ENCODE measurements around the gene PRKG1.

Gene PRKG1

GRCh38 chr10:51239006-51239405, 164.7 kb downstream of the PRKG1 start:
- Histone ChIP-seq H3K27me3 (ENCODE audit: control insufficient read depth, insufficient read depth, low read length) (no peaks in the 10 kb centered on the region), H3K4me3 (ENCODE audit: low read depth, low read length) (no peak overlapping the region)

GRCh38 chr10:51241461-51241860, 167.2 kb downstream of the PRKG1 start:
- Histone ChIP-seq H3K4me1 (ENCODE audit: control insufficient read depth, insufficient read depth, low read length) (peaks cover 14% of the 10 kb centered on the region), H3K27me3 (ENCODE audit: control insufficient read depth, insufficient read depth, low read length) (no peaks in the 10 kb centered on the region), H3K9ac (ENCODE audit: low read depth, low read length) (no peak overlapping the region), H3K4me3 (ENCODE audit: low read depth, low read length) (no peak overlapping the region), H3K9me3 (ENCODE audit: control insufficient read depth, insufficient read depth, low read length) (no peaks in the 10 kb centered on the region), H3K36me3 (ENCODE audit: control insufficient read depth, insufficient read depth, low read length) (no peaks in the 10 kb centered on the region)

More at GRCh38 chr10:51239006-51239405, 164.7 kb downstream of the PRKG1 start:
- no peaks in the 10 kb centered on the region for H3K9me3 ChIP-seq (ENCODE audit: control insufficient read depth, insufficient read depth, low read length)
- H3K4me1 ChIP-seq (ENCODE audit: control insufficient read depth, insufficient read depth, low read length), result peaks cover under 1% of the 10 kb centered on the region
- H3K36me3 ChIP-seq (ENCODE audit: control insufficient read depth, insufficient read depth, low read length), result no peaks in the 10 kb centered on the region
- H3K9ac ChIP-seq (ENCODE audit: low read depth, low read length), result no peak overlapping the region

DNA sequence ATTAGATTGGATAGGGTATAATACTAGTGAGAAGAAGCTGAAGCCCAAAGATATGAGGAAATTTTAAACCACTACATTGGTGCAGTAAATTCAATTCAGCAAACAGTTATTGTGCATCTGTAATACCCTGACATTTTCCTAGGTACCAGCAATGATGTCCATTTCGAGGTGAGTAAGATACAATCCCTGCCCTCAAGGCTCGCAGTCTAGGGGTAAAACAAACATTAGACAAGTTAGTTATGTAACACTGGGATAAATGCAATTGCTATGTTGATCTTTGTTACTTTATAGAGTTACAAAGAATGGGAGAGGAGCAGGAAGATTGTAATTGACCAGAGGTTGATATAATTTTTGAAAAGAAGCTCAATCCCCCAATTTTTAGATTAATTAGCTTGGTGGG, 168.1 kb downstream of the PRKG1 start:
- H3K36me3 ChIP-seq (ENCODE audit: control insufficient read depth, insufficient read depth, low read length), result no peaks in the 10 kb centered on the region
- peaks cover 14% of the 10 kb centered on the region for H3K4me1 ChIP-seq (ENCODE audit: control insufficient read depth, insufficient read depth, low read length)
- H3K4me3 ChIP-seq (ENCODE audit: low read depth, low read length), result no peak overlapping the region
- no peaks in the 10 kb centered on the region for H3K27me3 ChIP-seq (ENCODE audit: control insufficient read depth, insufficient read depth, low read length)
- no peak overlapping the region for H3K9ac ChIP-seq (ENCODE audit: low read depth, low read length)
- H3K9me3 ChIP-seq (ENCODE audit: control insufficient read depth, insufficient read depth, low read length), result no peaks in the 10 kb centered on the region

- Histone ChIP-seq H3K9ac (ENCODE audit: low read depth, low read length) (no peak overlapping the region), H3K9me3 (ENCODE audit: control insufficient read depth, insufficient read depth, low read length) (no peaks in the 10 kb centered on the region), H3K4me1 (ENCODE audit: control insufficient read depth, insufficient read depth, low read length) (peaks cover 16% of the 10 kb centered on the region), H3K27me3 (ENCODE audit: control insufficient read depth, insufficient read depth, low read length) (no peaks in the 10 kb centered on the region), H3K36me3 (ENCODE audit: control insufficient read depth, insufficient read depth, low read length) (no peaks in the 10 kb centered on the region), H3K4me3 (ENCODE audit: low read depth, low read length) (no peak overlapping the region)
Observed at GRCh38 chr10:51244309-51244708, 170.0 kb downstream of the PRKG1 start.

DNA sequence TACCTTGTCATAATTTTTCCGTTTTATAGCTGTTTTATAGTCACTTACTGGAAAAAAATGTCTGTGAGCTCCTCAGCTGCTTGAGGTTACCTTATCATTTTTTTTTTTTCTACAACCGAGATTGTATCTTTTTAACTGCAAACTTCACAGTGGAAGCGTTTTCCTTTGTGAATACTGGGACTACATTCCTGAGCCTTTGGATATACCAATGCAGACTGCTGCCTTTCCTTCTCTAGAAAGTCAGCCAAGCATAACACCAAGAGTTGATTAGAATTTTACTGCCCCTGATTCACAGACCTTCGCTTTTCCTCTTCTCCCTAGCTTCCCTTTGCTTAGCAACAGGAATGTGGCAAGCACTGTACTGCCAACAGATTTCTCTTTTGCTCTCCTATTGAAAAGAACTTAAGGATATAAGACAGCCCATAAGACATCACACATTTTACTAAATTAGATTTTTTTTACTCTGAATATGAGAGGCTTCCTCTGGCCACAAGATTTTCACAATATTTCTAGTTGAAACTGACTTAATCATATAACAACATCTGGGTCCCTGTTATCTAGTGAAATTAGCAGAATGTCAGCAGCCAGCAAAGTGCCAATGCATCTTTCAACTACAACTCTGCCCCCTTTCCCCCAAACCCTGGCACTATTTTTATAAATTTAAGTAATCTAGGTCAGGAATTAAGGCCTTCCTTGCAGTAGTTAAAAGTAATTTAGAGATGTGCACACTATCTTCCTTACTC, 170.6 kb downstream of the PRKG1 start:
- H3K9me3 ChIP-seq (ENCODE audit: control insufficient read depth, insufficient read depth, low read length), result no peaks in the 10 kb centered on the region
- no peaks in the 10 kb centered on the region for H3K36me3 ChIP-seq (ENCODE audit: control insufficient read depth, insufficient read depth, low read length)
- no peak overlapping the region for H3K4me3 ChIP-seq (ENCODE audit: low read depth, low read length)
- peaks cover 16% of the 10 kb centered on the region for H3K4me1 ChIP-seq (ENCODE audit: control insufficient read depth, insufficient read depth, low read length)
- no peaks in the 10 kb centered on the region for H3K27me3 ChIP-seq (ENCODE audit: control insufficient read depth, insufficient read depth, low read length)
- H3K9ac ChIP-seq (ENCODE audit: low read depth, low read length), result no peak overlapping the region

DNA sequence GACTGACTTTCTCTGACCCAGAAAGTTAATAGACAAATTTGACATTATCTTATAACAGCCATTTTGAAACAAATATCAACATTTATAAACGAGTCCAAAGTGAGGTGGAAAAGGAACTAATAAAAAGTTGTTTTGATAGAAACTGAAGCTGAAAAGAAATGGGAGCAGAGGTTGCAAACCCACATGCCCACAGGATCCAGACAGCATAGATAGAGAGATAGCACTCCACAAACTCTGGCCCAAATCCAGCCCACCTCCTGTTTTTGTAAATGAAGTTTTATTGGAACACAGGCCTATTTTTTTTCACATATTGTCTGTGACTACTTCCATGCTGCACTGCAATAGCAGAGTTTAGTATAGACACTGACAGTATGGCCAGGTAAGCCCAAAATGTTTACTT, 171.9 kb downstream of the PRKG1 start:
- Histone ChIP-seq H3K9me3 (ENCODE audit: control insufficient read depth, insufficient read depth, low read length) (no peaks in the 10 kb centered on the region), H3K36me3 (ENCODE audit: control insufficient read depth, insufficient read depth, low read length) (no peaks in the 10 kb centered on the region), H3K27me3 (ENCODE audit: control insufficient read depth, insufficient read depth, low read length) (no peaks in the 10 kb centered on the region), H3K9ac (ENCODE audit: low read depth, low read length) (no peak overlapping the region), H3K4me1 (ENCODE audit: control insufficient read depth, insufficient read depth, low read length) (peaks cover 16% of the 10 kb centered on the region), H3K4me3 (ENCODE audit: low read depth, low read length) (no peak overlapping the region)

GRCh38 chr10:51250278-51250920, 176.1 kb downstream of the PRKG1 start:
- H3K4me1 ChIP-seq (ENCODE audit: control insufficient read depth, insufficient read depth, low read length), result peaks cover 8% of the 10 kb centered on the region
- no peak overlapping the region for H3K9ac ChIP-seq (ENCODE audit: low read depth, low read length)
- no peak overlapping the region for H3K4me3 ChIP-seq (ENCODE audit: low read depth, low read length)
- H3K9me3 ChIP-seq (ENCODE audit: control insufficient read depth, insufficient read depth, low read length), result no peaks in the 10 kb centered on the region
- no peaks in the 10 kb centered on the region for H3K36me3 ChIP-seq (ENCODE audit: control insufficient read depth, insufficient read depth, low read length)
- H3K27me3 ChIP-seq (ENCODE audit: control insufficient read depth, insufficient read depth, low read length), result no peaks in the 10 kb centered on the region

GRCh38 chr10:51251110-51251509, 176.8 kb downstream of the PRKG1 start:
- Histone ChIP-seq H3K27me3 (ENCODE audit: control insufficient read depth, insufficient read depth, low read length) (no peaks in the 10 kb centered on the region), H3K9me3 (ENCODE audit: control insufficient read depth, insufficient read depth, low read length) (no peaks in the 10 kb centered on the region), H3K4me1 (ENCODE audit: control insufficient read depth, insufficient read depth, low read length) (peaks cover 7% of the 10 kb centered on the region), H3K4me3 (ENCODE audit: low read depth, low read length) (no peak overlapping the region), H3K36me3 (ENCODE audit: control insufficient read depth, insufficient read depth, low read length) (no peaks in the 10 kb centered on the region), H3K9ac (ENCODE audit: low read depth, low read length) (no peak overlapping the region)

GRCh38 chr10:51255381-51255780, 181.1 kb downstream of the PRKG1 start:
- Histone ChIP-seq H3K9me3 (ENCODE audit: control insufficient read depth, insufficient read depth, low read length) (no peaks in the 10 kb centered on the region), H3K4me1 (ENCODE audit: control insufficient read depth, insufficient read depth, low read length) (peaks cover 6% of the 10 kb centered on the region), H3K4me3 (ENCODE audit: low read depth, low read length) (no peak overlapping the region), H3K36me3 (ENCODE audit: control insufficient read depth, insufficient read depth, low read length) (no peaks in the 10 kb centered on the region), H3K9ac (ENCODE audit: low read depth, low read length) (no peak overlapping the region), H3K27me3 (ENCODE audit: control insufficient read depth, insufficient read depth, low read length) (no peaks in the 10 kb centered on the region)

GRCh38 chr10:51257511-51258248, 183.4 kb downstream of the PRKG1 start:
- Histone ChIP-seq H3K4me1 (ENCODE audit: control insufficient read depth, insufficient read depth, low read length) (peaks cover 6% of the 10 kb centered on the region), H3K36me3 (ENCODE audit: control insufficient read depth, insufficient read depth, low read length) (no peaks in the 10 kb centered on the region), H3K9me3 (ENCODE audit: control insufficient read depth, insufficient read depth, low read length) (no peaks in the 10 kb centered on the region), H3K27me3 (ENCODE audit: control insufficient read depth, insufficient read depth, low read length) (no peaks in the 10 kb centered on the region), H3K9ac (ENCODE audit: low read depth, low read length) (peak overlapping the region; percentile 29), H3K4me3 (ENCODE audit: low read depth, low read length) (no peak overlapping the region)

GRCh38 chr10:51260376-51260775, 186.1 kb downstream of the PRKG1 start:
- Histone ChIP-seq H3K4me3 (ENCODE audit: low read depth, low read length) (no peak overlapping the region), H3K9ac (ENCODE audit: low read depth, low read length) (no peak overlapping the region), H3K36me3 (ENCODE audit: control insufficient read depth, insufficient read depth, low read length) (no peaks in the 10 kb centered on the region), H3K9me3 (ENCODE audit: control insufficient read depth, insufficient read depth, low read length) (no peaks in the 10 kb centered on the region), H3K4me1 (ENCODE audit: control insufficient read depth, insufficient read depth, low read length) (peaks cover 13% of the 10 kb centered on the region), H3K27me3 (ENCODE audit: control insufficient read depth, insufficient read depth, low read length) (no peaks in the 10 kb centered on the region)

- Histone ChIP-seq H3K36me3 (ENCODE audit: control insufficient read depth, insufficient read depth, low read length) (no peaks in the 10 kb centered on the region), H3K4me3 (ENCODE audit: low read depth, low read length) (no peak overlapping the region), H3K9me3 (ENCODE audit: control insufficient read depth, insufficient read depth, low read length) (no peaks in the 10 kb centered on the region), H3K4me1 (ENCODE audit: control insufficient read depth, insufficient read depth, low read length) (peaks cover 26% of the 10 kb centered on the region), H3K9ac (ENCODE audit: low read depth, low read length) (no peak overlapping the region), H3K27me3 (ENCODE audit: control insufficient read depth, insufficient read depth, low read length) (no peaks in the 10 kb centered on the region)
Observed at GRCh38 chr10:51266496-51266895, 192.2 kb downstream of the PRKG1 start.
